HG02885 (cell line): ENCODE measurements around the gene WASHC3.
A peak's percentile ranks its signal among the peaks of the same experiment; 100 is the strongest.
"Not testable (repeated sequence)": the region's sequence is repeated elsewhere in the genome, so short reads cannot be mapped to it uniquely, and the experiment has no call there.

ENCODE experiments used
- ATAC-seq: cut with Tn5 transposase; IDR thresholded peaks from one replicate; pipeline ENCODE4 v1.9.1; 2021; ENCODE audit warnings: mild to moderate bottlenecking; ENCODE audit not compliant: unreplicated experiment, poor library complexity

WASHC3 gene, protein sequence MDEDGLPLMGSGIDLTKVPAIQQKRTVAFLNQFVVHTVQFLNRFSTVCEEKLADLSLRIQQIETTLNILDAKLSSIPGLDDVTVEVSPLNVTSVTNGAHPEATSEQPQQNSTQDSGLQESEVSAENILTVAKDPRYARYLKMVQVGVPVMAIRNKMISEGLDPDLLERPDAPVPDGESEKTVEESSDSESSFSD

GRCh38 chr12:102061560-102062418, at the start of gene WASHC3:
WASHC3 (minus strand) TSS chr12:102061991; CDS start chr12:102061962, 29 bp downstream.
- ATAC-seq: peak; percentile 95

DNA sequence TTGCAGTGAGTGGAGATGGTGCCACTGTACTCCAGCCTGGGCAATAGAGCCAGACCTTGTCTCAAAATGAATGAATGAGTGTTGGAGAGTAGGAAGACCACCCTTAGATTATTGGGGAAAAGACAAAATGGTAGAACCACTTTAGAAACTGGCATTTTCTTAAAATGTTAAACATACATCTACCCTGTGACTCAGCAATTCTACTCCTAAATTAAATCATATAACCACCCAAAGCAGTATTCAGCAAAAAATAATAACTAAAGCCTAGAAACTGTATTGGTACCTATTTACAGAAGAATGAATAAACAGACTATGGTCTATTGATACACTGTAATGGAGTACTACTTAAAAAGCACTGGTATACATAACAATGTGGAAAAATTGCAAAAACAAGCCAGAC, 49.0 kb upstream of the WASHC3 start:
- no peak for ATAC-seq

- no peak for ATAC-seq
Measured at GRCh38 chr12:102107970-102108369, 46.2 kb upstream of the WASHC3 start.

GRCh38 chr12:102106905-102107304, 45.1 kb upstream of the WASHC3 start:
- ATAC-seq: no peak

DNA sequence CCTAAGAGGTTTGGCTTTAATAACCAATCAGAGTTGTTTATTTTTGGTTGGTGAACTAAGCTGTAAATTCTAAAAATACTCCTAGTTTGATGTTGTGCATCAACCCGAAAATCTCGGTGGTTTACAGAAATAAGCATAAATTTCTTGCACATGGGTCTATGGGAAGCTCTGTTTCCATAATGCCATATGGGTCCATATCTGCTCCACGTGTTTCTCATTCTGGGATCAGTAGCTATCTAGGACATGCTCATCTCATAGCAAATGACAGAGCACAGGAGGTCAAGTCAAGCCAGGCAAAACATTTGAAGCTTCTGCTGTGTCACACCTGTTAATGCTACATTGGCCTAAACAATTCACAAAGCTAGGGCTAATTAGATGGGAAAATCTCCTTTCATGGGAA, 35.1 kb upstream of the WASHC3 start:
- no peak for ATAC-seq

DNA sequence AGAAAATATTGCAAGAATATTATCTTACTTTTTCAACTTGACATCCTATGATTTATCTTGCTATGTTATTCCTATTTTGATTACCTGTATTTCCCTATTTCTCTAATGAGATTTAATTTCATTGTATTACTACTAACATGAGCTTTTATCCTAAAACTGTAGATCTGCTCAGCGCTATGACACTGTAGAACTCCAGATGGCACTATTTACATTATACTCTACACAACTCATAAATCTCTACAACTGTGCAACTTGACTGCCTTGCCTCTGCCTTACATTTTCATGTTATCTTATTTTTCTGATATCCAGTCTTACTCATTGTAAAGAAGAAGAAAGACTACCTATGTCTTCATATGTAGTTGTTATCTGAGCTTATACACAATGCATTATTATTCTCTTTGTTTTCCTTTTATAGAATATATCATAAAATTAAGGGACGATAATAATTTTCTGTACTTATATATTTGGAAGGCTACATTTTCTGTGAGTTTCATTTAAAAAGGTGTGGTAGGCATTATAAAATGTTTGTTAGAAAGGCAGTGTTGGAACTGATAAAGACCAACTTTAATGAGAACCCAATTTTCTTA, 34.0 kb upstream of the WASHC3 start:
- peak; percentile 56 for ATAC-seq

- ATAC-seq: no peak
Measured at GRCh38 chr12:102093319-102093718, 31.5 kb upstream of the WASHC3 start.

DNA sequence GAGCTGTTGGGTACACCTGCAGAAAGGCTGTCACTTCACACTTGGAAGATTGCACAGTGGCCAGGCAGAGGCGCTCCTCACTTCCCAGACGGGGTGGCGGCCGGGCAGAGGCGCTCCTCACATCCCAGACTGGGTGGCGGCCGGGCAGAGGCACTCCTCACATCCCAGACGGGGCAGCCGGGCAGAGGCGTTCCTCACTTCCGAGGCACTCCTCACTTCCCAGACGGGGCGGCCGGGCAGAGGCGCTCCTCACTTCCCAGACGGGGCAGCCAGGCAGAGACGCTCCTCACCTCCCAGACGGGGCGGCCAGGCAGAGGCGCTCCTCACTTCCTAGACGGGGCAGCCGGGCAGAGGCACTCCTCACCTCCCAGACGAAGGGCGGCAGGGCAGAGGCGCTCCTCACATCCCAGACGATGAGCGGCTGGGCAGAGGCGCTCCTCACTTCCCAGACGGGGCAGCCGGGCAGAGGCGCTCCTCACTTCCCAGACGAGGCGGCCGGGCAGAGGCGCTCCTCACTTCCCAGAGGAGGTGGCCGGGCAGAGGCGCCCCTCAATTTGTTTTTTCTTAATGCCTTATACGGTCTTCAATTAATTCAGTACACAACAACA, 27.5 kb upstream of the WASHC3 start:
- not testable (repeated sequence) for ATAC-seq

- no peak for ATAC-seq
Measured at GRCh38 chr12:102080842-102081241, 19.1 kb upstream of the WASHC3 start.

GRCh38 chr12:102072092-102072491, 10.3 kb upstream of the WASHC3 start:
- not testable (repeated sequence) for ATAC-seq

- no peak for ATAC-seq
Measured at GRCh38 chr12:102069707-102070106, 7.9 kb upstream of the WASHC3 start.

- no peak for ATAC-seq
Measured at GRCh38 chr12:102067574-102068258, 5.9 kb upstream of the WASHC3 start.

GRCh38 chr12:102064476-102064875, 2.7 kb upstream of the WASHC3 start:
- ATAC-seq: no peak

DNA sequence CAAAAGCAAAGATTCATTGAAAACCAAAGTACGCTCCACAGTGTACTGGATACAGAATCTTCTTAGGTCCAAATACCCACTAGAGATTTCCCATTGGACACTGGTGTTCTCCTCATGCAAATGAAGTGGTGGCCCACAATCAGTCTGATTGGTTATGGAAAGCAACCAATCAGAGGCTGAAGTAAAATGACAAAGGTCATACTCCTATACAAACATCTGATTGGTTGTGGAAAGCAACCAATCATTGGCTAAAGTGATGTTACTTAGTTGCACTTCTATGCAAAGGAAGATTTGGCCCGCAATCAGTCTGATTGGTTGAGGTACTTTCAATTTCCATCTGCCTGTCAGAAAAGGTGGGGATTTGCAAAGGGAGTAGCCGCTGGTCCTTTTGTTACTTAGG, 1.3 kb upstream of the WASHC3 start:
- no peak for ATAC-seq

DNA sequence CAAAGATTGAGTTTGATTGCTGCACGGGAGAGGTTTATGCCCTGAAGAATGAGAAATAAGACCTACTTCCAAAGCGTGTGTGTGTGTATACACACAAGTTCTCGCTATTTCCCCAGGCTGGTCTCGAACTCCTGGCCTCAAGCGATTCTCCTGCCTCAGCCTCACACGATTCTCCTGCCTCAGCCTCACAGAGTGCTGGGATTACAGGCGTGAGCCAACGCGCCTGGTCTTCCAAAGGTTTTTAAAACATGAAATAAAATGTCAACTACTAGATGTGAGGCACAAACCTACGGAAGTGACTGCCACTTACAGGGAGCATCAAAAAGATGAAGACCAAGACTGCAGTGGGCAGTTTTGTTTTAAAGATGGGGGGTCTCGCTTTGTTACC, 622 bp upstream of the WASHC3 start:
- no peak for ATAC-seq

DNA sequence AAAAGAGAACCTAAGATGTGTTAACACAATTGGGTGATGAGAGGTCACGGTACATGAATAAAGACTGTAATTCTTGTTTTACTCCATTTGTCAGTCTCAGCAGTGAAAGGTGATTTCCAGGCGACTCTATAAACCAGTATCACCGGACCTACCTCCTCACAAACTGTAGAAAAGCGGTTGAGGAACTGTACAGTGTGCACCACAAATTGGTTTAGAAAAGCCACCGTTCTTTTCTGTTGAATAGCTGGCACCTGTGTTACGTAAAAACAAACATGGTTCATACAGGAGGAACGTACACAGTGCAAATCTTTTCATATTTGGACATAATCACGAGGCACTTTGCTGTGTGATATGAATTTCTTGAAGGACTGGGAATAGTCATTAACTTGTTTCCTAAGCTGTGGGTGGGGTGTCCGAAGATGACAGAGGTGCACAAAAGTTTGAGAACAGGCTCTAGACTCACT, 663 bp downstream of the WASHC3 start:
- ATAC-seq: peak; percentile 30

DNA sequence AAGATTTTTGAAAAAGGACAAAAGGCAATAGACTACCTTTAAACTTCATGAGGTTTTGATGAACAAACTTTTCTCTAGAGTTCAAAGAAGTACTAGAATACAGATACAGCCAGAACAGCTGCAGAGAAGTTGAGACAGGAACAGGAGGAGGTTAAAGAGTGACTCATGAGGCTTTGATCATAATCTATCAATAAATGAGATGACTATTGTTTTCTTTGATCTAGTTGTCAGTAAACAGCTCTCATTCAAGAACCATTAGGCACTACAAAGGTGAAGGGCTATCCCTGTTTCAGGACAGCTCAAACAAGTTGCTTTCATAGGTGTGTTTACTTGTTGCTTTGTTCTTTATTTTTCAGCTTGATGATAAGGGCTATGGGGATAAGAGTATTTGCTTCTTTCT, 2.4 kb downstream of the WASHC3 start:
- ATAC-seq: no peak

DNA sequence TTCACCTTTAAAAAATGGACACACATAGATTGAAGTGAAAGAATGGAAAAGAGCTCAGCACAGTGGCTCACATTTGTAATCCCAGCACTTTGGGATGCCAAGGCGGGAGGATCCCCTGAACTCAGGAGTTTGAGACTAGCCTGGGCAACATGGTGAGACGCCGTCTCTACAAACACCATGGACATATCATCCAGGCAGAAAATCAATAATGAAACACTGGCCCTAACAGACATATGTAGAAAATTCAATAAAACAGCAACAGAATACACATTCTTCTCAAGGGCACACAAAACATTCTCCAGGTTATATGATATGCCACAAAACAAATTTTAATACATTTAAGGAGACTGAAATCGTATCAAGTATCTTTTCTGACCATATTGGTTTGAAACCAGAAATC, 7.4 kb downstream of the WASHC3 start:
- no peak for ATAC-seq

DNA sequence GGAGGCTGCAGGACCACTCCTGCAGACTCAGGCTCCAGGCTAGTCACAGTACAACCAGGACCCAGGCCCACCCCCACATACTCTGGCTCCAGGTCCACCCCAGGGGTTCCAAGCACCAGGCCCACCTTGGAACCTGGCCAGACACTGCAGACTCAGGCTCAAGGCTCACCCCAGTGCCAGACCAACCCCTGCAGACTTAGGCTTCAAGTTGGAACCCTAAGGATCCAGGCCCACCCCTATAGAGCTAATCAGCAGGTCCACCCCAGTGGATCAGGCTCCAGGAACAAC, 8.8 kb downstream of the WASHC3 start:
- ATAC-seq: no peak

- ATAC-seq: no peak
Measured at GRCh38 chr12:102052192-102053061, 9.4 kb downstream of the WASHC3 start.
